ENCODE measurements around the gene SIK1.

GRCh38 chr21:43370091-43370658, 56.8 kb downstream of the SIK1 start:
- TF ChIP-seq CTCF (IDR thresholded peaks at IDR 0.05) (no peak), POLR2A (IDR thresholded peaks at IDR 0.05) (no peak)

Measured in testis (tissue), 2 donors.